Measurements from ENCODE around the gene OR2B6.

The OR2B6 gene

GRCh38 chr6:28001351-28001750 lies 44.3 kb downstream of the OR2B6 start:
- DNase-seq = no peak

- no peak for DNase-seq
Observed at GRCh38 chr6:28001751-28002150, 44.7 kb downstream of the OR2B6 start.

GRCh38 chr6:28002161-28002560 lies 45.1 kb downstream of the OR2B6 start:
- DNase-seq = no peak

GRCh38 chr6:28003059-28003458 lies 46.0 kb downstream of the OR2B6 start:
- DNase-seq = no peak

- DNase-seq = no peak
Observed at GRCh38 chr6:28003661-28004060, 46.6 kb downstream of the OR2B6 start.

GRCh38 chr6:28004350-28005151 lies 47.5 kb downstream of the OR2B6 start:
- no peak for DNase-seq

- no peak for DNase-seq
Observed at GRCh38 chr6:28005152-28005890, 48.3 kb downstream of the OR2B6 start.

- DNase-seq = no peak
Observed at GRCh38 chr6:28005975-28006374, 48.9 kb downstream of the OR2B6 start.
